OCI-LY1 (cell line): Measurements from ENCODE around the gene CHRM5.

ENCODE experiments used
- H2AFZ ChIP-seq: fragments of 200-600 bp; sonication (generic), shearing (Covaris generic); 2 replicates; pipeline ENCODE4 v1.6.0; 2014; ENCODE audit warnings: antibody characterized with exemption, mild to moderate bottlenecking, low read length
- H3F3A ChIP-seq: fragments of 200-600 bp; sonication (generic), shearing (Covaris generic); 2 replicates; pipeline ENCODE4 v1.6.0; 2014; ENCODE audit warnings: mild to moderate bottlenecking, antibody characterized with exemption, low read length, moderate library complexity; ENCODE audit not compliant: insufficient read depth
- H3K27ac ChIP-seq: fragments of 200-600 bp; sonication (generic); 2 replicates; pipeline ENCODE4 v1.5.1; 2014; ENCODE audit warnings: low read length, mixed run types, mild to moderate bottlenecking, low read depth; ENCODE audit not compliant: poor library complexity, severe bottlenecking
- H3K27me3 ChIP-seq: fragments of 200-600 bp; sonication (generic); 2 replicates; pipeline ENCODE4 v1.6.0; 2014; ENCODE audit warnings: antibody characterized with exemption, mild to moderate bottlenecking, low read length, moderate library complexity; ENCODE audit not compliant: insufficient read depth
- H3K36me3 ChIP-seq: fragments of 200-600 bp; sonication (generic); 2 replicates; pipeline ENCODE4 v1.6.1; 2014; ENCODE audit warnings: mild to moderate bottlenecking, antibody characterized with exemption, low read length, moderate library complexity, mixed read lengths; ENCODE audit not compliant: insufficient read depth
- H3K4me1 ChIP-seq: fragments of 200-600 bp; sonication (generic); 2 replicates; pipeline ENCODE4 v1.5.1; 2014; ENCODE audit warnings: mild to moderate bottlenecking, low read length, moderate library complexity; ENCODE audit not compliant: insufficient read depth, severe bottlenecking
- H3K4me2 ChIP-seq: fragments of 200-600 bp; sonication (generic), shearing (Covaris generic); 2 replicates; pipeline ENCODE4 v1.6.1; 2014; ENCODE audit warnings: low read length
- H3K4me3 ChIP-seq: fragments of 200-600 bp; sonication (generic); 2 replicates; pipeline ENCODE4 v1.5.1; 2014; ENCODE audit warnings: low read length, low read depth, mild to moderate bottlenecking, mixed read lengths; ENCODE audit not compliant: poor library complexity, severe bottlenecking
- H3K79me2 ChIP-seq: fragments of 200-600 bp; shearing (Covaris generic); 2 replicates; pipeline ENCODE4 v1.6.1; 2016; ENCODE audit warnings: mixed run types, low read length, mixed read lengths; ENCODE audit not compliant: insufficient read depth
- H3K9ac ChIP-seq: fragments of 200-600 bp; sonication (generic), shearing (Covaris generic); 2 replicates; pipeline ENCODE4 v1.6.1; 2014; ENCODE audit warnings: mild to moderate bottlenecking, low read length, mixed read lengths
- H3K9me2 ChIP-seq: fragments of 200-600 bp; sonication (generic), shearing (Covaris generic); 2 replicates; pipeline ENCODE4 v1.6.1; 2014; ENCODE audit warnings: low read depth, mild to moderate bottlenecking, low read length, mixed read lengths
- H3K9me3 ChIP-seq: fragments of 200-600 bp; shearing (Covaris generic); 2 replicates; pipeline ENCODE4 v1.6.1; 2014; ENCODE audit warnings: low read length, mixed read lengths
- H4K20me1 ChIP-seq: fragments of 200-600 bp; sonication (generic), shearing (Covaris generic); 2 replicates; pipeline ENCODE4 v1.6.0; 2016; ENCODE audit warnings: mild to moderate bottlenecking, low read length; ENCODE audit not compliant: insufficient read depth
- EZH2 ChIP-seq: fragments of 200-600 bp; sonication (generic), shearing (Covaris generic); IDR thresholded peaks from 2 replicates; pipeline ENCODE4 v1.8.0; 2017; ENCODE audit warnings: borderline replicate concordance, mixed run types, mild to moderate bottlenecking, antibody characterized with exemption, low read length, moderate library complexity, mixed read lengths
- TF ChIP-seq, protein P1 (sequence below): fragments of 200-600 bp; sonication (generic), shearing (Covaris generic); IDR thresholded peaks from 2 replicates; pipeline ENCODE4 v1.5.1; 2017; ENCODE audit warnings: mild to moderate bottlenecking, antibody characterized with exemption, low read length, moderate library complexity, mixed read lengths

Gene CHRM5

DNA sequence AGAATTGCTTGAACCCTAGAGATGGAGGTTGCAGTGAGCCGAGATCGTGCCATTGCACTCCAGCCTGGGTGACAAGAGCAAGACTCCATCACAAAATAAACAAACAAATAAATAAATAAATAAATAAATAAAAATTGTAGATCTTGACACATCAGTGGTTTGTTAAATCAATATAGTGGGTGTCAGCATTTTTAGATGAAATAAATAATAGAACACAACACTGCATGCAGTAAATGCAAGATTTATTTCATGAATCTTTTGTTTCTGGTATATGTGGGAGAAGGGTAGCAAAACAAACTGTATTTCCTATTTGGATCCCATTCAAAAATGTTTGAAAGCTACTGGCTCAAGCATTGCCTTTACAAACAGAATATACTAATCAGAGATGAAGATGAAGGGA, 35.6 kb upstream of the CHRM5 start:
- Histone ChIP-seq H3K9me2 (no peaks in the 10 kb centered on the region), H2AFZ (no peak overlapping the region), H3K4me3 (no peak overlapping the region), H3K79me2 (no peaks in the 10 kb centered on the region), H3K27me3 (no peaks in the 10 kb centered on the region), H3K4me2 (no peak overlapping the region), H3K9me3 (no peaks in the 10 kb centered on the region), H3K4me1 (no peaks in the 10 kb centered on the region), H3K27ac (no peak overlapping the region), H4K20me1 (no peaks in the 10 kb centered on the region), H3K36me3 (no peaks in the 10 kb centered on the region), H3F3A (no peaks in the 10 kb centered on the region), H3K9ac (no peak overlapping the region)
- no peak for TF ChIP-seq EZH2
- TF ChIP-seq, protein P1, sequence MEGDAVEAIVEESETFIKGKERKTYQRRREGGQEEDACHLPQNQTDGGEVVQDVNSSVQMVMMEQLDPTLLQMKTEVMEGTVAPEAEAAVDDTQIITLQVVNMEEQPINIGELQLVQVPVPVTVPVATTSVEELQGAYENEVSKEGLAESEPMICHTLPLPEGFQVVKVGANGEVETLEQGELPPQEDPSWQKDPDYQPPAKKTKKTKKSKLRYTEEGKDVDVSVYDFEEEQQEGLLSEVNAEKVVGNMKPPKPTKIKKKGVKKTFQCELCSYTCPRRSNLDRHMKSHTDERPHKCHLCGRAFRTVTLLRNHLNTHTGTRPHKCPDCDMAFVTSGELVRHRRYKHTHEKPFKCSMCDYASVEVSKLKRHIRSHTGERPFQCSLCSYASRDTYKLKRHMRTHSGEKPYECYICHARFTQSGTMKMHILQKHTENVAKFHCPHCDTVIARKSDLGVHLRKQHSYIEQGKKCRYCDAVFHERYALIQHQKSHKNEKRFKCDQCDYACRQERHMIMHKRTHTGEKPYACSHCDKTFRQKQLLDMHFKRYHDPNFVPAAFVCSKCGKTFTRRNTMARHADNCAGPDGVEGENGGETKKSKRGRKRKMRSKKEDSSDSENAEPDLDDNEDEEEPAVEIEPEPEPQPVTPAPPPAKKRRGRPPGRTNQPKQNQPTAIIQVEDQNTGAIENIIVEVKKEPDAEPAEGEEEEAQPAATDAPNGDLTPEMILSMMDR = no peak

DNA sequence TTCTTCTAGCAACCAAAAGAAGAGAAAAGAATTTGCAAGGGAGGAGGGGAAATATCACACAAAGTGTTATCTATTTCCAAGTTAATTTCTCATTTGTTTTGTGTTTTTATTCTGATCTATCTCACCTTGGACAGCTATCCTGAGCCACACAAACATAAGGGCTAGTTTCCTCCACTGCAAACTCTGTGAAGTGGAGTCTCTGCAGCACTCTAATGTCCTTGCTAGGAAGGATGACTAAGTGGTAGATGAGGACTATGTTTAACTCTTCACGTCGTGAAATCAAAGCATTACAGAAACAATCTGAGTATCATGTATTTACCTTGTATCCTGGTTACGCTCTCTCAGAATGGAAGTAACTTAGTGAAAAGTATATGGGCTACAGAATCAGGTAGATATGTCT, 33.9 kb upstream of the CHRM5 start:
- no peaks in the 10 kb centered on the region for H3K79me2 ChIP-seq
- H3K4me2 ChIP-seq = no peak overlapping the region
- H3K27ac ChIP-seq = no peak overlapping the region
- H3K4me1 ChIP-seq = no peaks in the 10 kb centered on the region
- no peaks in the 10 kb centered on the region for H3K36me3 ChIP-seq
- H3K4me3 ChIP-seq = no peak overlapping the region
- no peak overlapping the region for H2AFZ ChIP-seq
- H4K20me1 ChIP-seq = no peaks in the 10 kb centered on the region
- no peak overlapping the region for H3K9ac ChIP-seq
- no peaks in the 10 kb centered on the region for H3F3A ChIP-seq
- no peaks in the 10 kb centered on the region for H3K9me2 ChIP-seq
- no peak for TF ChIP-seq EZH2
- TF ChIP-seq, protein P1 = no peak
- no peaks in the 10 kb centered on the region for H3K9me3 ChIP-seq
- H3K27me3 ChIP-seq = no peaks in the 10 kb centered on the region

DNA sequence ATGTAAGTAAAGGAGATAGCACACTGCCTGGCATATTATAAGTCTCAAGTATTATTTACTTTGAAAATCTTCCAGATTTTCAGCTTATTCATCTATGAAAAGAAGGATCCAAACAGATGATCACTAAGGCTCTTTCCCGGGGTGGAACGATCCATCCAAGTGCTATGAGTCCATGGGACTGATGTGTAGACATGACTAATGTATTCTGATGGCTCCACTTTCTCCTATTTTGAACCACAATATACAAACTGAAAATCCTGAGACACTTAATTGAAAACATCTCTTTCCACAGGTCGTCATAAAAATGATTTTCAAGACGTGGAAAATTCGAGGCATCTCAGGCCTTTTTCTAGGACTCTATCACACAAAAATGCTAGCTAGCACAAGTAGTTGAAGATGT, 33.4 kb upstream of the CHRM5 start:
- no peak overlapping the region for H2AFZ ChIP-seq
- H3K79me2 ChIP-seq = no peaks in the 10 kb centered on the region
- H3K36me3 ChIP-seq = no peaks in the 10 kb centered on the region
- no peak overlapping the region for H3K9ac ChIP-seq
- H3K4me3 ChIP-seq = no peak overlapping the region
- no peaks in the 10 kb centered on the region for H3K9me3 ChIP-seq
- no peak overlapping the region for H3K27ac ChIP-seq
- TF ChIP-seq EZH2 = no peak
- TF ChIP-seq, protein P1 = no peak
- no peak overlapping the region for H3K4me2 ChIP-seq
- H4K20me1 ChIP-seq = no peaks in the 10 kb centered on the region
- H3F3A ChIP-seq = no peaks in the 10 kb centered on the region
- H3K27me3 ChIP-seq = no peaks in the 10 kb centered on the region
- no peaks in the 10 kb centered on the region for H3K9me2 ChIP-seq
- no peaks in the 10 kb centered on the region for H3K4me1 ChIP-seq
